ENCODE results near the gene TMEM258.

The TMEM258 gene

GRCh38 chr11:61757213-61757862 lies 35.1 kb downstream of the TMEM258 start:
- DNase-seq (ENCODE audit: low read depth), result no peak

DNA sequence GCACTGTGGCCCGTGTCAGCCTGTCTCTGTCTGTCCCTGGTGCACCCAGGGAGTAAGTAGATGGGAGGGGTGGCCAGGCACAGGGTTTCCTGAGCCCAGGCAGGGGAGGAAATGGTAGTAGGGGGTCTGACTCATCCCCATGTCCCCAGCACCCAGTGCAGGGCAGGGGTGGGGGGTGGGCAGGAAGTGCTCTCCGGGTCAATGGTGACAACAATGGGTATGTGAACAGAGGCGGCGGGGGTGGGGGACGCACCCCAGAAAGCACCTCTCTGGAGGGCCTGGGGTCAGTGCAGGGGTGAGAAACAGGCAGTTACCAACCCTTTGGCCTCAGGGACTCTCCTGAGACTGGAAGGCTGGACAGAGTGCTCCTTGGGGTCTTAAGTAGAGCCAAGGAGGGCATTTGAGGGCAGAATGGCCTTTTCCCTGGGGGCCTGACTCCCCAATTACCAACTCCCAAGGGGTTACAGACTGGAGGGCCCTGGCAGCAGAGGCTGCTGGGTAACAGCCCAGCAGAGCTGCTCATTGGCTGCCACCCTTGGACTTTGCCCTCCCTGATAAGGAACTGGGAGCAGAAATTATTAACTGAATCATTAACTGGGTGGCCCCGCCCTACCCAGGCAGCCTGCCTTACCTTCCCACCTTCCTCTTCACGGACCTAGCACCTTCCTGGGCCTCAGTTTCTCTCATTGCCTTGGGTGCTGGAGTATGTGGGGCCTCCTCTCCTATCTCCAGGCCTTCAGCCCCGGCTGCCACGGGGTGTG lies 35.8 kb downstream of the TMEM258 start:
- DNase-seq (ENCODE audit: low read depth), result no peak

DNA sequence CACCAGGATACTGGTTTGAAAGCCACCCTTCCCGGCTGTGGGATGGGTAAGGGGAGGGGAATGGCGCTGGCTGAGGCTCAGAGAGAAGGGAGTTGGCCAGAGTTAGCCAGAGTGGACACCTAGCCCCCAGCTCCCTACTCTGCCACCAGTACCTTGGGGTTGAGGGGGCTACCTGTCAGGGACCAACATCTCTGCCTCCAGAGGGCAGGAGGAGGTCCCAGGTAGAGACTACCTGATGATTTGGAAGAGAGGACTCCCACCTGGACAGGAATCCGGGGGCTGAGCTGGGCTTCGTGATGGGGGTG lies 36.3 kb downstream of the TMEM258 start:
- DNase-seq (ENCODE audit: low read depth), result no peak

DNA sequence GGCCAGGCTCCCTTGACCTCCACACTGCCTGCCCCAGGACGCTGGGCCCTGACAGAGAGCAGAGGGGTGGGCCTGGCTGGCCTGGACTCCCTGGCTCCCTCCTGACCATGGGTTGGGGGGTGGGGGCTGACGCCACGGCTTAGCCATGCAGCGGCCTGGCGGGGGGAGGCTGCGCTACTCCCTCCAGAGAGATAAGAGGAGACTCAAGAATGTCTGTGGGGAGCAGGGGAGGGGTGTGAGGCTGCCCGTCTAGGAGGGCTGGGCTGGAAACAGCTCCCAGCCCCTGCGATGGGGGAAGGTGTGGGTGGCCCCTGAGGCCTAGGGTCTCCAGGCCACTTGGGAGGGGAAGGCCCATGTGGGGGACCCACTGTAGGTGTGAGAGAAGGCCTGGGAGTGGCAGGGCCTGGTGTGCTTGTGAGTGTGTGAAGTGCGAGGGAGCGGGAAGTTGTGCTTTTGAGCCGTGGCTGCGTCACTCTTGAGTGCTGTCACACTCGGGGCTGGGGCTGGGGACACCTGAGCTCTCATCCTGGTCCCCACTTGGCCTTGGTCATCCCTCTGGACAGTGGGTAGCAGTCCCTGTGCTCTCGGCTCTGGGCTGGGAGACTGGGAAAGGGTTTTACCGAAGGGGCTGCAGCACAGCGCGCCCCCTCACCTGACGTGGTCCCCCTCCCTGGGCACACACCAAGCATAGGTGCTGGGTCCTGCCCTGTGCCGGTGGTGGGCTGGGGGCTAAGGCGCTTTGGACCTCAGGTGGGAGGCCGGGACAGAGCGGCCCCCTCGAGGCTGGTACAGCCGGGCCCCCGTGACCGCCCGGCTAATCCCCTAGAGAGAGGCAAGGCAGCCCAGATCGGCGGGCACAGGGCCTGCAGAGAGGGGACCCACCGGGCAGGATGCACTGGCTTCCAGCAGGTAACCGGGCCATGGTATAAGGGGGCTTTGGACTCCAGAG lies 37.6 kb downstream of the TMEM258 start:
- no peak for DNase-seq (ENCODE audit: low read depth)

DNA sequence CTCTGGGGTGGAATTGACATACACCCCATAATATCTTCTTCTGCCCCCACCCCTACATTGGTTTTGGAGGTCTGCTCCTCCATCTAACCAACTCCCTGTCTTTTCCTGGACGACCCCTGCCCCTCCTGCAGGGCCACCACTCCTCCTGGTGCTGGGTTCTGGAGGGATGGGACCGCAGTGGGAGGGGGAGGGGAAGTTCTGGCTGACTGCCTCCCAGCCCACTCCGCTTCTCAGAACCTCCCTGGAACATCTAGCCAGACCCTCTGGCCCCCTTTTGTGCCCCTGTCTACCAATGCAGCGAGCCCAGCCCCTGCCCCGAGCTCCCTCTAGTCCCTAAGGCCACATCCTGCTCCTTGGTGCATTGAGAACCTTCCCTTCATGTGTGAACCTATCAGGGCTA lies 38.7 kb downstream of the TMEM258 start:
- DNase-seq (ENCODE audit: low read depth), result no peak

GRCh38 chr11:61752925-61753521 lies 39.4 kb downstream of the TMEM258 start:
- DNase-seq (ENCODE audit: low read depth), result no peak

DNA sequence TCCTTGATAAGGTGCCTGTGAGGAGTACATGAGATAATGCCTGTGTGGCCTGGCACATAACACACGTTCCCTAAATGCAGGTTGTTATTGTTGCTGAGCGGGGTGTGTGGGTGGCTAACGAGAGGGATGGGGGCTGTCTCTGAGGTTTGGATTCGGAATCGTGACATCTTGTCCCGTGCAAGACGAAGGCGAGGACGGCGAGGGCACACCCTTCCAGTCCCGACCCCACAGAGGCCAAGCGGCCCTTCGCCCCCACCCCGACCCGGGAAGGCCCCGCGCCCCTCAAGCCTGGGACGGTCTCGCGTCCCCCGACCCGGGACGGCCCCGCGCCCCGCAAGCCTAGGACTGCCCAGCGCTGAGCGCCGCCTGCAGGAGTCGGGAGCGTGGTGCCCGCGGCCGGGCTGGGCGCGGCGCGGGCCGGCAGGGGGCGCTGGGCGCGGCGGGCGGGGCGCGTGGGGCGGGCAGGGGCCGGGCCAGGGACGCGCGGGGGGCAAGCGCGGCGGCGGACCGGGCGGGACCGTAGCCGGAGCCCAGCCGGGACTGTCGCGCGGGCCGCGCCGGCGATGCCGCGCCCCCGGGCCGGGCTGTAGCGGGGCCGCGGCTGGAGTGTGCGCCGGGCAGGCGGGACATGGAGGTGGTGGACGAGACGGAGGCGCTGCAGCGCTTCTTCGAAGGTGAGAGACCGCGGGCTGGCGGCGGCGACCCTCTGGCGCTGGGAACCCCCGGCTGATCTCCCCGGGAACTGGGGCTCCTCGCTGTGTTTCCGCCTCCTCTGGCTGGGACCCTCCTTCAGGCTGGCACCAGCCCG lies 40.1 kb downstream of the TMEM258 start, which contains the start of gene MYRF:
TSS of gene MYRF (plus strand) at position 520 of the 808 bp plus-strand sequence. CDS start at position 629, 109 bp downstream.
- peak; percentile 38 for DNase-seq (ENCODE audit: low read depth)

- no peak for DNase-seq (ENCODE audit: low read depth)
Observed at GRCh38 chr11:61751384-61751783, 41.0 kb downstream of the TMEM258 start.

- no peak for DNase-seq (ENCODE audit: low read depth)
Observed at GRCh38 chr11:61750631-61751273, 41.6 kb downstream of the TMEM258 start.

DNA sequence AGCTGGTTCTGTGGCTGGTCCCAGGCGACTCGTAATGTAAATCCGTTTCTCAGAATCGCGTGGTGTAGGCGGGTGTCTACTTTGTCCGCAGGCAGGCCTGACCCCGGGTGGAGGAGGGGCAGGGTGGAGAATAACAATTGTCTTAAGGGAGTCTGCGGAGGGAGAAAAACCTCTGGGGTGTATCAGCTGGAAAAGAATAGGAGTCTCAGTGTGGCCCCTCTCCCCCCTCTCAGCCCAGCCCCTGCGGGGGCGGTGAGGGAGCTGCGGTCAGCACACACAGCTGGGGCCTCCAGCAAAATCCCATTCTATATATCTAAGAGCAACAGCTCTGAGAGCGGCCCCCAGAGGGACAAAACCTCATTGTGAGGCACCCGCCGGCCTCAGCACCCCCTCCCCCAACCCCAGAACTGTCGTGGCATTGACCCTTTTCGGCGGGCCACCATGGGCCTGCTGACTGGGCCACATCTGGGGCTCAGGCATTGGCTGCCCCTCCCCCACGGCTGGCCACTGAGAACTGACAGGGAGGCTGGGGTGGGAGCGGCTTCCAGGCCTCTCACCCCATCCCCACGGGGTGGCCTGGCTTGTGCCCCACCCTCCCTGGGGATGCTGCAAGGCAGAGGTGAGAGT lies 42.7 kb downstream of the TMEM258 start:
- DNase-seq (ENCODE audit: low read depth), result no peak

GRCh38 chr11:61747967-61748285 lies 44.5 kb downstream of the TMEM258 start:
- no peak for DNase-seq (ENCODE audit: low read depth)

DNA sequence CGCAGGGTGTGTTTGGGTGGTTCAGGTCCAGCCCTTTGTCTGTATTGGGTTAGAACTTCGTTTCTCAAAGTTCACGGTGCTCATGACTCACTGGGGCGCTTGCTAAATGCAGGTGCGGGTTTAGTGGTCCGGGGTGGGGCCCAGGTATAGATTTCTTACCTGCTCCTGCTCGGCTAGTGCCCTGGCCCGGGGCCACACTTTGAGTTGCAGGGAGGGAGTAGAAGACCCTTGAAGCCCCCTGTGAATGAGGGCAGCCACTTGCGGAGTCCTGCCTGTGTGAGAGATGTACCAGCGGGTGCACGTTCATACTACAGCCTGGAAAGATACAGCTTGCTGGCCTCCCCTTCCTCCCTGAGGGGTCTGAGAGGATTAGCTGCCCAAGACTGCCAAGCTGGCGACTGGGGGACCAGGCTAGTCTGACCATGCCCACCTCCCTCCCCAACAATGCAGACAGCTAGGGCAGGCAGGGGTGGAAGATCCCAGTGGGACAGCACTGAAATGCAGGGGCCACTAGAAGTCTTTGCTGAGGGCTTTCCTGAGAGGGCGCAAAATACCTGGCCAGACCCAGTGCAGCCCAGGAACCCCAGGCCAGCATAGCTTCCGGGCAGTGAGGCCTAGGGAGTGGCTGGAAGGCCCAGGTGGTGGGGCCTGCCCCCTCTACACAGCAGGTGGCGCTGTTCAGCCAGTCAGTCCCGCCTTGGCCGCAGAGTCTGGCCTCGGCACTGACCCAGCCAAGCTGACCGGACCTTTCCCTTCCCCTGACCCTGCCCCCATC lies 45.0 kb downstream of the TMEM258 start:
- DNase-seq (ENCODE audit: low read depth), result no peak

DNA sequence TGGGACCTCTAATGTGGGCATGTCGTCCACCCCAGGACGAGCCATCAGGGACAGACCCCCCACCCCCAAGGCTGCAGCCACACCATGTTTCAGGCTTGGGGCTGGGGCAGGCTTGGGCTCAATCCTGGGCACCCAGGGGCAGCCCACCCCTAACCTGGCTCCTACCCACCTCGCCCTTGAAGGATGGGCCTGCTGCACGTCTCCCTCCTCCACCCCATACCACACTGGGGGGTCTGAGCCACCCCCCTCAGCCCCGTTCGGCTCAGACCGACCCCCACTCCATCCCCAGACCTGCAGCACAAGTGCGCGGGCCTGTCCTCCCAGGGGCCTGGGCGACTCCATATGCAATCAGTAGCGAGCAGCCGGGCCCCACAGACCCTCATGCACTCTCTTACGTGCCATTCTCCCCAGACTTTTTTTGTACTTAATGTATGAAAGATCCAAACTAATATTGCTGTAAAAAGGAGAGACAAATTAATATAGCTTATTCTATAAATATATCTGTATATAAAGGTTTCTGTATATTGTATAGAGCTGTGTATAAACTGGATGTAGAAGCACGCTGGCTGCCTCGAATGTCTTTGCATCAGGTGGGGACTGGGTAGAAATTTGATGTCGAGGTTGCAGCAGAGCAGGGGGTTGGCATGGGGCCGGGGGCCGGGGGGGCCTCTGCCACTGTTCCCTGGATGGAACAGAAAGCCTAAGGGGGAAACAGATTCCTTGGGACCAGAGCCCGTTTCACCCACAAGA lies 45.8 kb downstream of the TMEM258 start:
- DNase-seq (ENCODE audit: low read depth), result no peak

DNA sequence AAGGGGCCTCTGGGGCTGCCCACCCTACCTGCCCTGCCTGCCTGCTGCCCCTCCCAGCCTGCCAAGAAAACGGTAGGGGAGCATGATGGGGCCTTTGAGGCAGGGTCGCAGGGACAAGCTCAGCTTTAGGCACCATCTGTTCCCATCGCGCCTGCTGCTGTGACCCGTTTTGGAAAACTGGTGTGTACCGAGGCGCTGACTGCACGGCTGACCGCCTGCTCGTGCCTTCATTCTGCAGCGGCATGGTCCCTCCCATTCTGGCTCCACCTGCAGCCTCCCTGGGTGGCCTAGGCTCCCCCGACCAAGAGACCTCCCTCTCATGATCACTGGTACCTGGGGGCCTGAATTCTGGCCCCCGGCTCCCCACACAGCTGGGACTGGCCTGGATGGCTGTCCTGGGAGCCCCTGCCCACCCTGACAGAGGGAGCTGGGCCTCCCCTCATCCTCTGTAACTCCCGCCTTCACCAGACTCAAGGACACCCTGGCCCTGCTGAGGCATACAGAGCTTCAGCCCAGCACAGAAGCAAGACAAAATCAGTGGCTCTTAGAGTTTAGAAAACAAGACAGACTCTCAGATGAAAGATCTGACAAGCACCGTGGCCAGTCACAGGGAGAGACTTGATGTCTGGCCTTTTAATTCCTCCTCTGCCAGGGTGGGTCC lies 46.5 kb downstream of the TMEM258 start:
- no peak for DNase-seq (ENCODE audit: low read depth)

GRCh38 chr11:61744609-61745156 lies 47.7 kb downstream of the TMEM258 start:
- DNase-seq (ENCODE audit: low read depth), result no peak

DNA sequence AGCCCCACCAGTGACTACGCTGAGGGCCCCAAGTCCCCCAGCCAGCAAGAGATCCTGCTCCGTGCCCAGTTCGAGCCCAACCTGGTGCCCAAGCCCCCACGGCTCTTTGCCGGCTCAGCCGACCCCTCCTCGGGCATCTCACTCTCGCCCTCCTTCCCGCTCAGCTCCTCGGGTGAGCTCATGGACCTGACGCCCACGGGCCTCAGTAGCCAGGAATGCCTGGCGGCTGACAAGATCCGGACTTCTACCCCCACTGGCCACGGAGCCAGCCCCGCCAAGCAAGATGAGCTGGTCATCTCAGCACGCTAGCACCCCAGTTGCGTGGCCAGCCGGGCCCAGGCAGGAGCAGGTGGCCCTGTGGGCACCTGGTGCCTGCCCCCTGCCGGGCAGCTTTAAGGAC lies 48.2 kb downstream of the TMEM258 start:
- DNase-seq (ENCODE audit: low read depth), result no peak

DNA sequence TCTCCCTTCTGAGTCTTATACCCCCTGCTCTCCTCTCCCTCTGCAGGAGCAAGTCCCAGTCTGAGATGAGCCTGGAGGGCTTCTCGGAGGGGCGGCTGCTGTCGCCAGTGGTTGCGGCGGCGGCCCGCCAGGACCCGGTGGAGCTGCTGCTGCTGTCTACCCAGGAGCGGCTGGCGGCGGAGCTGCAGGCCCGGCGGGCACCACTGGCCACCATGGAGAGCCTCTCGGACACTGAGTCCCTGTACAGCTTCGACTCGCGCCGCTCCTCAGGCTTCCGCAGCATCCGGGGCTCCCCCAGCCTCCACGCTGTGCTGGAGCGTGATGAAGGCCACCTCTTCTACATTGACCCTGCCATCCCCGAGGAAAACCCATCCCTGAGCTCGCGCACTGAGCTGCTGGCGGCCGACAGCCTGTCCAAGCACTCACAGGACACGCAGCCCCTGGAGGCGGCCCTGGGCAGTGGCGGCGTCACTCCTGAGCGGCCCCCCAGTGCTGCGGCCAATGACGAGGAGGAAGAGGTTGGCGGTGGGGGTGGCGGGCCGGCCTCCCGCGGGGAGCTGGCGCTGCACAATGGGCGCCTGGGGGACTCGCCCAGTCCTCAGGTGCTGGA lies 48.8 kb downstream of the TMEM258 start:
- no peak for DNase-seq (ENCODE audit: low read depth)

DNA sequence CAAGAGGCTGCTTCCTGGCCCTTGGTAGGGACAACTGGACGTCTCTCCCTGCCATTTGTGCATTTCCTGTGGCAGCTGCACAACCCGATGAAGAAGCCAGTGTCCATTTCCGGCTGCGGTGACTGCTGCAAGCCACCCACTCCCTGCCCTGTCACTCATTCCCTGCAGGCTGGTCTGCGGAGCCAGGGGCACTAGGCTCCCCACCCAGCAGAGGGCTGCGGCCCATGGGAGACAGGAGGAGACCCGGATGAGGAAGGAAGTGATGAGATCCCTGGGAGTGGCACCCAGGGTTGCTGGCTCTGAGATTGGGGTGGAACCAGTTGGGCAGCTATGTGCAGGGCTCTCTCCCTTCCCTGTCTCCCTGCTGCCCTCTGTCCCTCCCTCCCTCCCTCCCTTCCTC lies 50.0 kb downstream of the TMEM258 start:
- no peak for DNase-seq (ENCODE audit: low read depth)
